GM19467 (cell line): ENCODE measurements around the gene FBXO41.
A peak's percentile ranks its signal among the peaks of the same experiment; 100 is the strongest.

ENCODE experiments used
- ATAC-seq: cut with Tn5 transposase; IDR thresholded peaks from one replicate; pipeline ENCODE4 v1.9.1; 2021; ENCODE audit warnings: mild to moderate bottlenecking, moderate library complexity; ENCODE audit not compliant: unreplicated experiment

FBXO41 gene

DNA sequence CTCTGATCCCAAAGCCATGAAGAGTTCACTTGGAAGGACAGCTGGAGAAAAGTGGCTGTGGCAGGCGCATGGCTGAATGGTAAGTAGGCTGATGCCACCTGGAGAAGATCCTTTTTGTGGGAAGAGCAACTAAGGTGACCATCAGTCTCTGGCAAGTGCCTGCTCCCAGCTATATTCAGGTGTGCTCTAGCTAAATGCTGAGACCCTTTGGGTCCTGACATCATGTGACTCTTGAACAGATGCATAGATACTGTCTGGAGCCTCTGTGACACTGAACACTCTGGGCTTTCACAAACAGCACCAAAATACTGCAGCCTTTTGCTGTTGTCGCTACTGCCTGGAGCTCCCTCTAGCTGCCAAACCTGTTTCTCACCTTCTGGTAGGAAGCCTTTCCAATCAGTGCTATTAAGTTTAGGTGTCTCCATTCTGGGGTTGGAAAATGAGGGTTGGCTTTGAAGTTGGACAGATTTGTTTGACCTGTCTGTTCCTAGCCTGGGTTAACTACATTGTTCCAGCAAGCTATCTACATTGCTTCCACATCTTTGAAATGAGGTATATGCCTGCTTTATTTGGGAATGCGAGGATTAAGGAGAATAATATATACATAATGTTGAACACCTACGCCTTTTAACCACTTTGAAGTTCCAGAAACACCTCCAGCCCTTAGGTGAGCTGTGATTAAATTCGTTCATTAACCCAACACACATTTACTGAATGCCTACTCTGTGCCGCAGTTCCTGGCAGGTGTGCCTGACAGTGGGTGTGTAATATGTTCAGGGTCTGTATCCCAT is 6.0 kb upstream of the FBXO41 start:
- ATAC-seq, result no peak

DNA sequence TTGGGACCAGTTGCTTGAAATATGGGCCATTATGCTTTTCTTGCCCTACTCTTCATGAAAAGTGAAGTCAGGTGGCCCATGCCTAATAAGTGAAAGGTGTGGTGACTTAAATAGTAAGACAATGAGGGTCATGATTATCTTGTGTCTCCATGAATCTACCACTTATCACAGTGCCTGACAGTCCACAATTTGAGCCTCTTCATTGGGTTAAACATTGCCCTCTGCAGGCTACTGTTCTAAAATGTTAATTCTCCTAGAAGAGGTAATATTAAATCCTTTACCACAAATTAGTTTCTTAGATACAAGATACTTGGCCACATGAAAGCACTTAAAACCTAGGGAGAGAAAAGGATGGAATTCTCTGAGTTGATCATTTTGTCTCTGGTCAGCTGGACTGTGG is 5.0 kb upstream of the FBXO41 start:
- no peak for ATAC-seq

DNA sequence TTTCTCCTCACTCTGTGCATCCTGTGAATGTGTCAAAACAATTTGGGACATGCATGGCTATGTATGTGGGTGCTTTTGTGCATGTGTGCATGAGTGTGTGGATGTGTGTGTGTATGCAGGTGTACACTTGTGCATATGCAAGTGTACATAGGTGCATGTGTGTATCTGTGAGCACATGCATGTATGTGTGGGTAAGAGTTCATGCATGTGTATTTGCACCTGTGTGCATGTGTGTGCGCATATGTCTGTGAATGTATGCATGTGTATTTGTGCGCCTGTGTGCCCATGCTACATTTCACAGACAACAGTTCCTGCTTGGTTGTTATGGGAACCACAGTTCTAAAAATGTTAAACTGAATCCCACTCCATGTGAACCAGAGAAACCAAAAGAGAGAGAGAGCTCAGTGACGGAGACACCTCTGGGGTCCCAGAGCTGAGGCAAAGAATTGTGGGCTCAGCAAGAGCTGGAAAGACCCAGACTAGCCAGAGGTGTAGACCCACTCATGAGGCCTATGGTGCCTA is 1.9 kb upstream of the FBXO41 start:
- ATAC-seq, result no peak

DNA sequence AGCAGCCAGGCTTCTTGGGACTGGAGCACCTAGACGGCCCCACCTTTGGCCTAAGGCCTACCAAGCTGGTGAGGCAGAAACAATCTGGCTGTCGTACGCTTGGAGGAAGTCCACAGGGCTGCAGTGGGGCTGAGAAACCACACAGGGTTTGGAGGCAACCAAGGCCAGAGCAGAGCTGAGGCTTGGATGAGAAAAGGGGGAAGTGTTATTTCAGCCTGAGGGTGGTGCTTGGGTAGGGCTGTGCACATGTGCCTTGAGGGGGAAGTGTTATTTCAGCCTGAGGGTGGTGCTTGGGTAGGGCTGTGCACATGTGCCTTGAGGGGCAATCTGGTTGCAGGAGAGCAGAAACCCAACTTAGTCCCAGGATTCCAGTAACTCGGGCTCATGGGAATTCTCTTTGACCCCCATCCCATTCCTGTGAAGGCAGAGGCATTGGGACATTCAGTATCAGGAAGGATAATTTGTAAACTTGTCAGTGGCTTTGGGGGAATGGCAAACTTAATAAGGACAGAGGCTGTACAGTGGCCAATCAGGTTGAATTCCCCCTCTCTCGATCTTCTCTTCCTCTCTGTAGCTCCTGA is 971 bp upstream of the FBXO41 start:
- peak; percentile 52 for ATAC-seq

DNA sequence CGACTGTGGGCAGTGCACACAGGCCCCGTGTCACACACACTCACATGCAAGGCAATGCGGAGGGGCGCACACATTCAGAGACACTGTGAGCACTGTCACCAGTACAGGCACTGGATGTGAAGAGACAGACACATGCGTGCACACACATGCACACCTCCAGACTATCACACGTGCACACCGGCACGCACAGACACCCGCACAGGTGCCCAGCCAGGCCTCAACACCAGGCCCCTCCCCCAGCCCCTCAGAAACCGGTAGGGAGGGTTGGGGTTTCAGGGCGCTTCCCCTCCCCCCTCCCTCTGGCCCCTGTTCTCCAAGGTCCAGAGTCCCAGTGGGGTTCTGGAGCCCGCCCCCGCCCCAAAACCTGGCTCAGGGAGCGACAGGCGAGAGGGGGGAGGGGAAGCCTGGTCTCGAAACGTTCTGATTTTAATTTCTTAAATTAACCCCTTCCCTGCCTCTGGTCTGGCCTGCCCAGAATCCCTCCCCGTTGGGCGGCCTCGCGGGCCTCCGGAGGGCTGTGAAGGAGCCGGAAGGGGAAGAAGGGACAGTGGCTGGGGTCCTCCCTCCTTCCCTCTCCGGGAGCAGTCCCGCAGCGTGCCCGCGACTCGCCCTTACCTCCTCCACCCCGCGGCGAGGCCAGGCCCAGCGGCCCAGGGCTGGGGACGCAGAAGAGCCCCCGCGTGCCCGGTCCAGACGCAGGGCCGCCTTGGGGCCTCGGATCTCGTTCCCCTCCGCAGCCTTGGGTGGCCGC is 558 bp downstream of the FBXO41 start:
- ATAC-seq, result peak; percentile 2

DNA sequence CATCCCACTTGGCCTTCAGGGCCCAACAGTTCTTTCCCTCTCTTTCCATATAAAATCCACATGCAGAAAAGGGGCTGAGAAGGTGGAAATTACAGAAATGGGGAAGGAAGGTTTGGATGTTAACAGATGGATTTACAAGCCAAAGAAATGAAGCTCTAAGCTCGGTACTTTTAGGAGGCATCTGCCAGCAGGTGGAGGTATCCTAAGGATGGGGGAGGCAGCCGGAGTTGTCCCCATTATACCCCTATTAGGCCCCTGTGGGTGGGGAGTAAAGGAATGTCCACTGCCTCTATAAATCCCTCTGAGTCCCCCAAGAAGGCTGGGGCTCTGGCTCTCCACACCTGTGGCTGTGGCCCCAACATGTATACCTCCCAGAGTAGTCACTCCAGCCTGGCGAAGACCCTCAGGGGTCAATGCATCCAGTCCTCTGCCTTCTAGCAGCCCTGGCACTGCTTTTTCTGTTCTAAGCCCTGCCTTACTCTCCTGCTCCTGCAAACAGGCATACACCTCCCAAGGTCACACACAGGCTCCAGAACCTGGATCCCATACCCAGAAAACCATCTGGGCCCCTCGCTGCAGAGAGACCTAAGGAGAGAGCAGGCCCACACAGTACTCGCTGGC is 1.2 kb downstream of the FBXO41 start:
- no peak for ATAC-seq

DNA sequence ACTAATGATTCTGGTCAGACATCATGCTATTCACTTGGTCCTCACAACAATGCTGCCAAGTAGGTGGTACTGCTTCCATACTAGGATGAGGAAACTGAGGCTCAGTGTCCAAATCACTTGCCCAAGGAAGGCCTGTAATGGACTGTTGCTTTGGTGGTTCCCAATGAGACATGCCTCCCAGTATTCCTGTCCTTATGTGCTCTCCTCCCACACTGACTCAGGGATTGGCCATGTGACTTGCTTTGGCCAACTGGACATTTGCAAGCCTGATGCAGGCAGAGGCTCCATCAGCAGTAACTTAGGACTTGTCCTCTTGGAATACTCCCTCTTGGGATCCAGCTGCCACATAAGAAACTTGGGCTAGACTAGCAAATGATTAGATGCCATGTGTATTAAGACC is 3.0 kb downstream of the FBXO41 start:
- no peak for ATAC-seq

DNA sequence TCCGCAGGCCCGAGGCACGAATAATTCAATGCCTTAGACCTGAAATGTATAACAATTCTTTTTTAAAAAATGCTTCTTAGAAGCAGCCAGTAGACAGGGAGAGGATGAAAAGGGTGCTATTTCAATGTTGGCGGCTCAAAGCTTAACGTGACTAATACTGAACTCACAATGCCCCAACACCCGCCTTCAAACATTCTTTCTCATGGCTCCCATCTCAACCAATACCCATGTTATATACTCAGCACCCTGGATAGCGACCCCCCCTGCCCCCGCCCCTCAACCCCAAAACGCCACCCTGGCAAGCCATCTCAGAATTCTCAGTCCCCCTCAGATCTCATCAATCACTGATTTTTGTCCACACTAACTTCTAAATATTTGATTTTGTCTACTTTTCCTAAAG is 4.4 kb downstream of the FBXO41 start:
- no peak for ATAC-seq

DNA sequence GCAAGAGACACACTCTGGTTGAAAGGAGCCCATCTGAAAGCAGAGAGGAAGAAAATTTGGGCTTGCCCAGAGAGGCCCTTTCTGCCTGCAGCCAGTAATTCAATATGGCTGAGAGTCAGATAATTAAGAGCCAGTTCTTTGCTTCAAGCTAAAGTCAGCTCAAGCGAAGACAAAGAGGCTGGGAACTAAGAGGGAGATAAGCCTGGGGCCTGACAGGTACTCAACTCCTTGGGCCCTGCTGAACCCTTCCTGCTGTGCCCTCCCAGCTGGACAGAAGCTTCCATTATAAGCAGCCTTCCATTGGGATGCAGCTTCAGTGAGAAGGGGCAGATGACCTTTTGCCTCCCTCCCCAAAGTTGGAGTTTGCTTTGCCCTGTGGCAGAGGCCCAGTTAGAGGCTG is 12.0 kb downstream of the FBXO41 start:
- no peak for ATAC-seq

DNA sequence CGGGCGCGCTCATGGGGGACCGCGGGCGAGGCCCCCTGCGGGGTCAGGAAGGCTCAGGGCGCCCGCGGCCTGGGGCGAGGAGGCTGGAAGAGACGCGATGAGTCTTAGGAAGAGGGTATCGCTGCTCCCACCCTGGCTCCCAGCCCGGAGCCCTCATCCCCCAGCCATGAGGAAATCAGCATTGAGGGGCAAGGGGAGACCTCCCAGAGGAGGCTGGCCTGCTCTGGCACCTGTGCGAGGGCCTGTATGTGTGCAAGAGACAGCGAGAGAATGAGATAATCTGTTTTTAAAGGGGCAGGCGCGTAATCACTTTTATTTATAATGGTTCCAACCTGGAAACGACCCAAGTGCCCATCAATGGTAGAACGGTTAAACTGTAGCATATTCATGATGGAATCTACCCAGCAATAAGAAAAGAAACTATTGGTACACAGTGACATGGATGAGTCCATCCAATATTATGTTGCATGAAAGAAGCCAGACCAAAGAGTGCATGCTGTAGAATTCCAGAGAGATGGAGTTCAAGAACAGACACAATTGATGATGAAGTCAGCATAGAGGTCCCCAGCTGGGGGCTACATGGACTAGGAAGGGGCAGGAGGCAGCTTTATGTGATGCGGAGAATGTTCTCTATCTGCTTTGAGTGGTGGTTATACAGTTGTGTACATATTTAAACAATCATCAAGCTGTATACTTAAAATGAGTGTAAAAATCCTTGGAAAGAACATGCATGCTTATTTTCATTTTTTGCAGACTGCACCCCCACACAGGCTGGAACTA is 14.4 kb downstream of the FBXO41 start:
- ATAC-seq, result no peak

DNA sequence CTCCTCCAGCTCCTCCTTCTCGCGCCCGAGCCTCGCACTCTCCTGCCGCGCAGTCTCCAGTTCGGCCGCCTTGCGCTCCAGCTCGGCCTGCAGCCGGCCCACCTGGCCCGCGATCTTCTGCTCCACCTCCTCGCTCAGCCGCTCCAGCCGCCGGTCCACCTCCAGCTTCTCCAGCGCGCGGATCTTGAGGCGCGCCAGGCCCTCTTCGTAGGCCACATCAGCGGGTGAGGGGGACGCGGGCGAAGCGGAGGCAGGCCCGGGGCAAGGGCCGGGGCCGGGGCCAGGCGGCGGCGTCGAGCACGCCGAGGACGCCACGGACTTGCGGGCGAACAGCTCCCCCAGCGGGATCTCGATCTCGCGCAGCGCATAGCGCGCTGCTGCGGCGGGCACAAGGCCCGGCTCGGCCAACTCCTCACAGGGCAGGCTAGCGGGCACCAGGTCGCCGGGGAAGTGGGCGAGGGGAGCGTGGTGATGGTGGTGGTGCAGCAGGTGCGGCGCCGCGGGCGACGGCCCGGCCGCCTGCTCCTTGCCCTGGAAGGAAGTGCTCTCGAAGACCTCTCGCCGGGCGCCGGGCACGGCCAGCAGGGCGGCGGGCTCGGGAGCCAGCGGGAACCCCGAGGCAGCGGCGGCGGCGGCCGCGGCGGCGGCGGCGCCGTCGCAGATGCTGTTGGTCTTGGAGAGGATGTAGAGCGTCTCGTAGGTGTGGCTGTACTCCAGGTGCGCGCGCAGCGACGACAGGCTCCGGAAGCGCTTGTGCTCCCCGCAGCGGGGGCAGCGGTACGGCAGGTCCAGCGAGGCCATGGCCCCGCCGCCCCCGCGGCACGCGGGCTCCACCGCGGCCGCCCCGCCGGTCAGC is 15.2 kb downstream of the FBXO41 start:
- ATAC-seq, result peak; percentile 61

DNA sequence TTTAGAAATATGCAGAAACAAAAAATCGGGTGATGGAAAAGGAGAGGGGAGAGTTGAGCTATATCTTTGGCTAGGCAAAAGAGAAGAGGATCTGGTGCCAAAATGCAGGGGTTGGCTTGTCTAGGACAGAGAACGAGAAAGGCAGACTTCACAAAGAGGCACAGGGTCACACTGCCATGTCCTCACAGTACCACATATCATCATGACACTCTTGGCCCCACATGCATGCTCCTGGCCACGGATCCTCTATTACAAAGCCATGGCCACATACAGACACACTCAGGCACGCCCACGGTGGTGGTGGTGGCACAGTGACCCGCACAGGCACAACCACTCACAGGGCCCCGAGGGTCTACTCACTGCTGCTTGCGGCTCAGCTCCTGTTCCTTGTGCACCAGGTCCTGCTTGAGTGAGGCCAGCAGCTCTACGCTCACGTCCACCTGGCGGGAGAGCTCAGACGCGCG is 15.9 kb downstream of the FBXO41 start:
- ATAC-seq, result no peak

DNA sequence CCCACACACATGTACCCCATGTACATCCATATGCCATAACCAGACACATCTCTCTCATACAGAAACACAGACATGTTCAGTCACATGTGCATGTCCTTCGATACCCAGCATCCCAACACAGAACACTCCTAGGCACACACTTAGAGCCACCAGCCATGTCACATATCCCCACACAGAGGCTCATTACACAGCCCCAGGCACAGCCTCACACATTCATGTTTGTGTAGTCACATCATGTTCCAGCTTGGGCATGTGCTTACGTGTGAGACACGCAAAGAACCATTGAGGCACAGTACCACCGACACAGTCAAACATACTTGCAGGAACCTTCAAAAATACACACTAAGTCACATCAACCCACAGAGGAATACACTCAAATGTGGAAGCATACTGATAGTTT is 17.3 kb downstream of the FBXO41 start:
- no peak for ATAC-seq

DNA sequence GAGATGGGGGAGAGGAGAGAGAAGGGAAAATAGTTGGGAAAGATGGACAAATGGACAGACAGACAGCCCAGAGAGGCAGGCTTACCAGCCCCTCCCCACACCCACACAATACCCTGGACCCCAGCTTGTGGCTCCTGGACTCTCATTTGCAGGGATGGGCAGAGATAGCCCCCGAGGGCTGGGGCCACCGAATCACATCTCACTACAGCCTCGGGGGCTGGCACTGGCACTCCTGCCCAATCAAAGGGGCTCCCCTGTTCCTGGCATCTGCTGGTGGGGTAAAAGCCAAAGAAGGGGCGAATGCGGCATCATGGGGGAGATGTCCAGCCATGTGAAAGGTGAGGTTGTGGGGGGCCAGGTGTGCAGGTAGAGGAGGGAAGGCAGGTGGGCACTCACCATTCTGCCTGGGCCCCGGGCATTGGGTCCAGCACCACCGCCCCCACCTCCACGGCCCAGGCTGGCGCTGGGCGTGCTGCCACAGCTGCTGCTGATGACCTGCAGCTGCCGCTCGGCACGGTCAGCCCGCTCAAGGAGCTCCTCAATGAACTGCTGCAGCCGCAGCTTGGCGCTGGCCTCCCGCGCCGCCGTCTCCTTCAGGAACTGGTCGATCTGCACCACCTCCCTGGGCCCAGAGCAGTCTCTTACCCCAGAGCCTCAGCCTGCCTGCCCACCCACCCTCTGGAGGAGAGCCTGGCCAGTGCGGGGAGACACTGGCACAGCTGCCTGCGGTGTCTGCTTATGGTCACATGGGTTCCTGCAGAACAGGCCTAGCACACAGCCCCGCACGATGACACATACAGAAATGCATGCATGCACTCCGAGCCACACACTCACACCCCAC is 18.0 kb downstream of the FBXO41 start:
- ATAC-seq, result no peak

DNA sequence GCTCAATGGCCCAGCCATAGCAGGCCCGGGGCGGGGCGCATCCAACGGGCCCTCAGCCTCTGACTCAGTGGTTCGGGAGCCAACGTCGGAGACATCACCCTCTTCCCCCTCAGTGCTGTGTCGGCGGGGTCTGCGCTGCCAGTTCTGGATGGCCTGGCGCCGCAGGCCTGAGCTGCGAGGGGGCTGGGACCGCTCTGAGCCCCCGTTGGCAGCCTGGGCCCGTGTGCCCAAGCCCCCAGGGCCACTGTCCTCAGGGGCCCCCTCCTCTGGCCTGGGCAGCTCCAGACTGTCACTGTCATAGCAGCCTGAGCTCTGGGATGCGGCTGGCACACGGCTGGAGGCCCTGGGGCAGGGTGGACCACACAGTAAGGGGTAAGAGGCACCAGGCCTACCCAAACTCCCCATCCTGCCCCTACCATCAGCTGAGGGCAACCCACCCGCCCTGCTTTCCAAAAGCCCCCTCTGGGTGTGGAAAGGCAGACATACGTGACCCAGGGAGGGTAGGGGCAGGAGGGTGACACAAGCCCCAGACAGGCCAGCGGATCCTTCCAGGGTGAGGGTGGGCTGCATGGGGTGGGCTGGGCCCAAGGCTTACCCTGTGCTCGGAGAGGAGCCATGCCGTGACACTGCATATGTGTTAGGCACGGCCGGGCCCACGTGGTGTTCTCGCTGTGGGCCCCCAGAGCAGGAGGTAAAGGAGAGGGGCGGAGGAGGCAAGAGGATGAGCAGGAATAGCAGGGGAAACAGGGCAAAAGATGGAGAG is 18.8 kb downstream of the FBXO41 start:
- ATAC-seq, result no peak

DNA sequence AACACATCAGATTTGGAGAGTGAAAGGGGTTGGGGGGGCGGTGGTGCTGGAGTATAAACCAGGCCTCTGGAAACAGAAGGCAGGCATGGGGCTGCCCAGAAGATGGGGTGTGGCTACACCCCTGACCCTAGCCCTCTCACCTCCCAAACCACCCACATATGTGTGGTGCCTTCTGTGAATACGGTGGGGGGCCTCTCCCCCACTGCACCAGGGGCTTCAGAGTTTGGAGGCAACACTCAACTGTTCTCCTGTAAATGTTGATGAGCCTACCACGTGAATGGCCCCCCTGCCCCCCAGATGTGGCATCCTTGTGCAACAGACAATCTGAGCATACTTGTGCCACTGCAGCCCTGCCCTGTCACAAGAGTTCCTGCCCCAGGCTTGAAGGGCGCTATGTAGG is 19.5 kb downstream of the FBXO41 start:
- ATAC-seq, result no peak

DNA sequence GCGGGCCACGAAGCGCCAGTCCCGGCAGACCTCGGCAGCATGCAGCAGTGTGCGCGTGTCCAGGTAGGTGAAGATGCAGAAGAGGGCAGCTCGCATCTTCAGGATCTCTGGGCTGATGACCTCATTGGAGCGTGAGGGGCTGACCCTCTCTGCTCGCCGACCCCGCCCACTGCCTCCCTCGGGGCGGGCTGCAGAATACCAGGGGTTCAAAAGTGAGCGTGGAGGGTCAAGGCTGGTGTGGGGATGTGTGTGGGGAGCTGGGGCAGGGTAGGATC is 20.0 kb downstream of the FBXO41 start:
- ATAC-seq, result no peak
